ENCODE measurements around the gene DOCK1. TPM values are rescaled to one million over a fixed set of nuclear protein-coding genes. Genes with fewer than 3 reads are reported as not detected.

Gene DOCK1
- polyA plus RNA-seq, 1 experiment = 37.9 TPM

- POLR2A ChIA-PET = no interaction called here
- CTCF ChIA-PET = no interaction called here
- no peak for DNase-seq (ENCODE audit: low read depth, low spot score)
- H3K9me3 ChIP-seq (ENCODE audit: control insufficient read depth, insufficient read depth, low read length) = no peaks in the 10 kb centered on the region; the same call in 1 of the 2 replicates
- no peak overlapping the region for H3K4me3 ChIP-seq (ENCODE audit: low read depth, low read length)
- TF ChIP-seq CTCF (IDR thresholded peaks at IDR 0.05; ENCODE audit: low read depth, low read length) = no peak
- H3K27ac ChIP-seq (ENCODE audit: low read depth, low read length) = no peak overlapping the region
- H3K27me3 ChIP-seq (ENCODE audit: control insufficient read depth, insufficient read depth, low read length) = no peaks in the 10 kb centered on the region
Observed at GRCh38 chr10:127176649-127177048, 271.4 kb downstream of the DOCK1 start.

GRCh38 chr10:127179612-127180250 lies 274.5 kb downstream of the DOCK1 start:
- Histone ChIP-seq H3K27ac (ENCODE audit: low read depth, low read length) (no peak overlapping the region), H3K9me3 (ENCODE audit: control insufficient read depth, insufficient read depth, low read length) (no peaks in the 10 kb centered on the region; the same call in 1 of the 2 replicates), H3K27me3 (ENCODE audit: control insufficient read depth, insufficient read depth, low read length) (no peaks in the 10 kb centered on the region), H3K4me3 (ENCODE audit: low read depth, low read length) (no peak overlapping the region)
- ChIA-PET POLR2A (no interaction called here), CTCF (no interaction called here)
- no peak for DNase-seq (ENCODE audit: low read depth, low spot score)
- no peak for TF ChIP-seq CTCF (IDR thresholded peaks at IDR 0.05; ENCODE audit: low read depth, low read length)

- POLR2A ChIA-PET = no interaction called here
- TF ChIP-seq CTCF (IDR thresholded peaks at IDR 0.05; ENCODE audit: low read depth, low read length) = no peak
- no peaks in the 10 kb centered on the region for H3K9me3 ChIP-seq (ENCODE audit: control insufficient read depth, insufficient read depth, low read length)
- no peak for DNase-seq (ENCODE audit: low read depth, low spot score)
- no peaks in the 10 kb centered on the region for H3K27me3 ChIP-seq (ENCODE audit: control insufficient read depth, insufficient read depth, low read length)
- CTCF ChIA-PET = no interaction called here
- H3K27ac ChIP-seq (ENCODE audit: low read depth, low read length) = no peak overlapping the region
- H3K4me3 ChIP-seq (ENCODE audit: low read depth, low read length) = no peak overlapping the region
Observed at GRCh38 chr10:127182161-127182560, 276.9 kb downstream of the DOCK1 start.

- POLR2A ChIA-PET = no interaction called here
- TF ChIP-seq CTCF (IDR thresholded peaks at IDR 0.05; ENCODE audit: low read depth, low read length) = no peak
- no peak overlapping the region for H3K4me3 ChIP-seq (ENCODE audit: low read depth, low read length)
- H3K27ac ChIP-seq (ENCODE audit: low read depth, low read length) = no peak overlapping the region
- H3K9me3 ChIP-seq (ENCODE audit: control insufficient read depth, insufficient read depth, low read length) = no peaks in the 10 kb centered on the region
- no peak for DNase-seq (ENCODE audit: low read depth, low spot score)
- H3K27me3 ChIP-seq (ENCODE audit: control insufficient read depth, insufficient read depth, low read length) = no peaks in the 10 kb centered on the region
- CTCF ChIA-PET = interaction anchor here (1.4 kb wide), 1 partner anchor 59 kb away, joined by 3 read pairs; no protein-coding TSS in a partner anchor
Observed at GRCh38 chr10:127184582-127184981, 279.4 kb downstream of the DOCK1 start.

- POLR2A ChIA-PET = no interaction called here
- Histone ChIP-seq H3K27me3 (ENCODE audit: control insufficient read depth, insufficient read depth, low read length) (no peaks in the 10 kb centered on the region), H3K4me3 (ENCODE audit: low read depth, low read length) (no peak overlapping the region), H3K9me3 (ENCODE audit: control insufficient read depth, insufficient read depth, low read length) (no peaks in the 10 kb centered on the region), H3K27ac (ENCODE audit: low read depth, low read length) (no peak overlapping the region)
- no peak for TF ChIP-seq CTCF (IDR thresholded peaks at IDR 0.05; ENCODE audit: low read depth, low read length)
- CTCF ChIA-PET = interaction anchor here (0.6 kb wide), 1 partner anchor 685 kb away, joined by 3 read pairs; no protein-coding TSS in a partner anchor
- no peak for DNase-seq (ENCODE audit: low read depth, low spot score)
Observed at GRCh38 chr10:127186813-127187212, 281.6 kb downstream of the DOCK1 start.

Data from AG04450 (cell line).